ENCODE data around the gene GATA5. TPM values are rescaled to one million over a fixed set of nuclear protein-coding genes. Genes with fewer than 3 reads are reported as not detected.

GATA5 gene
- total RNA-seq, 2 experiments from 2014 or later = not detected

DNA sequence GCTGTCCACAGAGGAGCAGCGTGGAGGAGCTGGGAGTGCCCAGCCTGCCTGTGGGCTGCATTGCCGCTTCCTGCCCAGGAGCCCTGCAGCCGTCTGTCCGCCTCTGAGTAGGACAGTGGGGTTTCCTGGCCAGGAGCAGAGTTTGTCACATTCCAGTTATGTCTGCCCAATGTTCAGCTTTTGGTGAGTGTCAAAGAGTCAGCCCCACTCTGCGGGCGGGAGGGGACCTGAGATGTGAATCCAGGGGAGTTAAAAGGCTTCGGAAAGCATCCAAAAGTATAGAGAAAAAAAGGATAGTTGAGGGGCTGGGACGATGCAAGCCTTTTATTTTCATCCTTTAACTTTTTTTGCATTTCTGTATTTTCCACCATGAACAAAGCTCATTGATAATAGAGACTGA is 7.2 kb upstream of the GATA5 start:
- no peak overlapping the region for H3K27ac Mint-ChIP-seq
- ChIA-PET POLR2A (no interaction called here), CTCF (interaction anchor here (0.7 to 1.1 kb wide), 2 partner anchors 13 to 17 kb away, joined by 3 read pairs; no protein-coding TSS in a partner anchor)
- H3K4me3 Mint-ChIP-seq = no peak overlapping the region
- TF ChIP-seq, protein P1, sequence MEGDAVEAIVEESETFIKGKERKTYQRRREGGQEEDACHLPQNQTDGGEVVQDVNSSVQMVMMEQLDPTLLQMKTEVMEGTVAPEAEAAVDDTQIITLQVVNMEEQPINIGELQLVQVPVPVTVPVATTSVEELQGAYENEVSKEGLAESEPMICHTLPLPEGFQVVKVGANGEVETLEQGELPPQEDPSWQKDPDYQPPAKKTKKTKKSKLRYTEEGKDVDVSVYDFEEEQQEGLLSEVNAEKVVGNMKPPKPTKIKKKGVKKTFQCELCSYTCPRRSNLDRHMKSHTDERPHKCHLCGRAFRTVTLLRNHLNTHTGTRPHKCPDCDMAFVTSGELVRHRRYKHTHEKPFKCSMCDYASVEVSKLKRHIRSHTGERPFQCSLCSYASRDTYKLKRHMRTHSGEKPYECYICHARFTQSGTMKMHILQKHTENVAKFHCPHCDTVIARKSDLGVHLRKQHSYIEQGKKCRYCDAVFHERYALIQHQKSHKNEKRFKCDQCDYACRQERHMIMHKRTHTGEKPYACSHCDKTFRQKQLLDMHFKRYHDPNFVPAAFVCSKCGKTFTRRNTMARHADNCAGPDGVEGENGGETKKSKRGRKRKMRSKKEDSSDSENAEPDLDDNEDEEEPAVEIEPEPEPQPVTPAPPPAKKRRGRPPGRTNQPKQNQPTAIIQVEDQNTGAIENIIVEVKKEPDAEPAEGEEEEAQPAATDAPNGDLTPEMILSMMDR (IDR thresholded peaks at IDR 0.05) = no peak
- intact Hi-C loops (cut with micrococcal nuclease) = no loop called here
- no peaks in the 10 kb centered on the region for H3K9me3 Mint-ChIP-seq
- peaks cover 6% of the 10 kb centered on the region for H3K4me1 Mint-ChIP-seq (ENCODE audit: low read depth)
- DNase-seq = no peak
- H3K27me3 Mint-ChIP-seq = peaks cover 61% of the 10 kb centered on the region
- no peaks in the 10 kb centered on the region for H3K36me3 Mint-ChIP-seq (ENCODE audit: low read depth)
- no peak for ATAC-seq

DNA sequence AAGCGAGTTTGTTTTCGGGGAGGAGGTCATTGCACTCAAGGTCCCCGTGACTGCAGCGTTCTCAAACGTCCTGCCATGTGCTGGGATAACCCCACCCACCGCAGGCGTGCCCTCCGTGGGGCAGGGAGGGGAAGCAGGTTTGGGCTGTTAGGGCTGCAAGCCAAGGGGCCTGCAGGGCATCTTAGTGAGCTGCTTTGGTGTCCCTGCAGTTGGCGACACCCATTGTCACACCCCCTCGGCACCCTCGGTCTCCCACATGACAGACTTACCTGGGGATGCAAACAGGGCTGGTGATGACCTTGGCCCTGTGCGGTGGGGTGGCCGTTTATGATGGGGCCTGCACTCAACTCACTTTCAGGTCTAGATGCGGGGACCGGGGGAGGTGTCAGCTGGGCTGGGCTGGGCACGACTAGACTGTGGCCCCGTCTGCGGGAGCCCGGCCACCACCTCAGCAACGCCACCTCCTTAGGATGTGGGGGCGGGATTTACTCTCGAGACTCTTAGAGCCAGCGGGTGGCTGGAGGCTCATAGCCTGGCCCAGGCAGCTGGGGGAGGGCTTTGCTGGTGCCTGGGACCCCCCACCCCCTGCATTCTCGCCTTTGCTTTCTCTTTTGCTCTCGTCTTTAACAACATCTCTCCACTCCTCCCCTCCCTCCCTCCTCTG is 6.5 kb upstream of the GATA5 start:
- POLR2A ChIA-PET = no interaction called here
- peaks cover 6% of the 10 kb centered on the region for H3K4me1 Mint-ChIP-seq (ENCODE audit: low read depth)
- no peak overlapping the region for H3K4me3 Mint-ChIP-seq
- H3K27ac Mint-ChIP-seq = no peak overlapping the region
- no peaks in the 10 kb centered on the region for H3K36me3 Mint-ChIP-seq (ENCODE audit: low read depth)
- H3K27me3 Mint-ChIP-seq = peaks cover 61% of the 10 kb centered on the region
- intact Hi-C loops (cut with micrococcal nuclease) = no loop called here
- no peak for DNase-seq
- peak; percentile 38 for ATAC-seq
- no peaks in the 10 kb centered on the region for H3K9me3 Mint-ChIP-seq
- TF ChIP-seq, protein P1 (IDR thresholded peaks at IDR 0.05) = no peak
- CTCF ChIA-PET = interaction anchor here (1.5 kb wide), 1 partner anchor 134 kb away, joined by 4 read pairs; no protein-coding TSS in a partner anchor

DNA sequence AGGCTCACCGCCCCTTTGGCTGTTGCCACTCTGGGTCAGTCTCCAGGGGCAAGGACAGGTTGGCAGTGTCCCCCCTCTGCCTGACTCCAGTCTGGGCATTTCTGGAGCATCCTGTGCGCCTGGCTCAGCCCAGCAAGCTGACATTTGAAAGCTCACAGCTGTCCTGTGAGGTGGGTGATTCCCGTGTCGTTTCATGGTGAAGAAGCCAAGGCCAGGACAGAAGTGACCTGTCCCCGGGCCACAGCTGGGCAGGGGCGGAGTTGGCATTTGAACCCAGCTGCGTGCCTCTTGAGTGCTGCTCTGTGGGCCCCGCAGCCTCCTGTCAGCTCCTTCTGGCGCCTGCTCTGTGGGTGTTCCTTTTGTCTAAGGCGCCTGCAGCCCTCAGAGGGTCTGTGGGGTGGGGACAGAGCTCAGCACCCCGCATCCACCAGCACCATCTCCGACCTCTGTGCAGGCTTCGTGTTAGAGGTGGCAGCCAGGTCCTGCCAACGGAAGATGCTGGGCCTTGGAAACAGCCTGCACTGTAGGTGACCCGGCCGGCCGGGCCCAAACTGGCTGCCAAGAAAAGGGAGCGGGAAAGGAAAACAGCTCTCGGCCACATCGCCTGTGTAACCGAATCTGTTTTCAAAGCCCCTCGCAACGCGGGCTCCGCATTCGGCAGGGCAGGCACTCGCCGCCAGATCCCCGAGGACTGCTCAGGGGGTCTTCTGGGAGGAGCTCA is 5.8 kb upstream of the GATA5 start:
- no peaks in the 10 kb centered on the region for H3K36me3 Mint-ChIP-seq (ENCODE audit: low read depth)
- ATAC-seq (no peak), DNase-seq (no peak)
- intact Hi-C loops (cut with micrococcal nuclease) = no loop called here
- peaks cover 60% of the 10 kb centered on the region for H3K27me3 Mint-ChIP-seq
- POLR2A ChIA-PET = no interaction called here
- CTCF ChIA-PET = interaction anchor here (1.5 kb wide), 1 partner anchor 135 kb away, joined by 4 read pairs; no protein-coding TSS in a partner anchor
- H3K9me3 Mint-ChIP-seq = no peaks in the 10 kb centered on the region
- peaks cover 6% of the 10 kb centered on the region for H3K4me1 Mint-ChIP-seq (ENCODE audit: low read depth)
- H3K27ac Mint-ChIP-seq = no peak overlapping the region
- TF ChIP-seq, protein P1 (IDR thresholded peaks at IDR 0.05) = no peak
- H3K4me3 Mint-ChIP-seq = no peak overlapping the region

DNA sequence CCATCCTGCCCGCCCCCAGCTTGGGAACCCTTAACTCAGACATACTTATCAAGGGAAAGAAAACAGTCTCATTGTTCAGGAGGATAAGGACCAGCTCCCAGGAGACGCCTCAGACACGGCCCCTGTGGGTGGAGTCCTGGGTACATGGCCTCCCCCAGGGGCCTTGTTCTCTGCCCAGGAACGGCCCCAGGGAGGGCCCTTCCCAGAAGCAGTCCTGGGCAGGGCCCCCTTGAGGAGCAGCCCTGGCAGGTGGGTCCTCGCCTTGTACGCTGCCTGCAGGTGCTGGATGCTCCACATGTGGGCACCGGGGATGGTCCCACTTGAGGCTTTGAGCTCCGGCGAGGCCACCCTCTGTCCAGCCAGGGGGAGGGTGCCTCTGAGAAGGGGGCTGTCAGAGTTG is 4.5 kb upstream of the GATA5 start:
- POLR2A ChIA-PET = no interaction called here
- Mint-ChIP-seq H3K9me3 (no peaks in the 10 kb centered on the region), H3K27ac (no peak overlapping the region), H3K4me3 (no peak overlapping the region), H3K27me3 (peaks cover 51% of the 10 kb centered on the region), H3K36me3 (ENCODE audit: low read depth) (no peaks in the 10 kb centered on the region), H3K4me1 (ENCODE audit: low read depth) (peaks cover 6% of the 10 kb centered on the region)
- intact Hi-C loops (cut with micrococcal nuclease) = no loop called here
- ATAC-seq (no peak), DNase-seq (no peak)
- TF ChIP-seq, protein P1 (IDR thresholded peaks at IDR 0.05) = no peak
- CTCF ChIA-PET = no interaction called here

DNA sequence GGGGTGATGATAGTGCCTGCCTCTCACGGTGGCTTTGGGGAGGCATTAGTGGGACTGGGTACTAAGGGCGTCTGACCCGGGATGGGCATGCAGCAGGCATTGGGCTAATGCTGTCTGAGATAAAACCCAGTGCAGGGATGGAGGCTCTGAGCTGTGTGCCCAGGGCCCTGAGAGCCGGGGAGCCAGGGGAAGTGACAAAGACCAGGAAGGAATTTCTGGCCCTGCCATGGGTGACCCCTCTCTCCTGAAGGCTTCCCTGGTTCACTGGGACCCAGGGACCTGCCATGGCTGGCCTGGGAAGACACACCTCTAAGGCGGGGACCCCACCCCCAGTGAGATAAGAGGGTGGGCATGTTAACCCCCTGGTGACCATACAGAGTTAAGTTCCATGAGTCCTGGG is 3.9 kb upstream of the GATA5 start:
- TF ChIP-seq, protein P1 (IDR thresholded peaks at IDR 0.05) = no peak
- CTCF ChIA-PET = interaction anchor here (1.2 kb wide), 1 partner anchor 137 kb away, joined by 4 read pairs; no protein-coding TSS in a partner anchor
- POLR2A ChIA-PET = no interaction called here
- no peak for ATAC-seq
- H3K27ac Mint-ChIP-seq = no peak overlapping the region
- H3K36me3 Mint-ChIP-seq (ENCODE audit: low read depth) = no peaks in the 10 kb centered on the region
- H3K27me3 Mint-ChIP-seq = peaks cover 50% of the 10 kb centered on the region
- no peak for DNase-seq
- intact Hi-C loops (cut with micrococcal nuclease) = no loop called here
- H3K4me1 Mint-ChIP-seq (ENCODE audit: low read depth) = peaks cover 6% of the 10 kb centered on the region
- no peak overlapping the region for H3K4me3 Mint-ChIP-seq
- no peaks in the 10 kb centered on the region for H3K9me3 Mint-ChIP-seq
